Measurements from ENCODE around the gene FGB. TPM values are rescaled to one million over a fixed set of nuclear protein-coding genes. Genes with fewer than 3 reads are reported as not detected.

FGB gene
- total RNA-seq, 1 experiment from 2014 or later, result not detected

GRCh38 chr4:154559494-154560418, 3.1 kb upstream of the FGB start:
- Histone ChIP-seq H3K27me3 (replicated peaks; ENCODE audit: insufficient read depth, low read depth, low read length, poor library complexity) (no peaks in the 10 kb centered on the region), H3K4me1 (ENCODE audit: insufficient read depth, low read length, poor library complexity, severe bottlenecking) (no peaks in the 10 kb centered on the region), H3K36me3 (ENCODE audit: insufficient read depth, low read length, poor library complexity, severe bottlenecking) (no peaks in the 10 kb centered on the region), H3K4me3 (ENCODE audit: low read depth, low read length, poor library complexity, severe bottlenecking) (no peak overlapping the region), H3K27ac (ENCODE audit: low read depth, low read length, poor library complexity, severe bottlenecking) (no peak overlapping the region), H3K9me3 (ENCODE audit: low read depth, low read length, poor library complexity, severe bottlenecking) (no peaks in the 10 kb centered on the region)
- CTCF ChIA-PET, result interaction anchor here (0.5 to 2.5 kb wide), 5 partner anchors 59 to 66 kb away, joined by 3 to 38 read pairs (median 4); no protein-coding TSS in a partner anchor
- DNase-seq (ENCODE audit: low spot score), result peak; percentile 70
- intact Hi-C loops (cut with micrococcal nuclease; ENCODE audit: unreplicated experiment), result loop anchor here (1.0 to 5.0 kb wide), 3 partner anchors 63 to 813 kb away; no protein-coding TSS in a partner anchor
- POLR2A ChIA-PET (ENCODE audit: low non-redundant PET), result no interaction called here
- TF ChIP-seq, protein P1, sequence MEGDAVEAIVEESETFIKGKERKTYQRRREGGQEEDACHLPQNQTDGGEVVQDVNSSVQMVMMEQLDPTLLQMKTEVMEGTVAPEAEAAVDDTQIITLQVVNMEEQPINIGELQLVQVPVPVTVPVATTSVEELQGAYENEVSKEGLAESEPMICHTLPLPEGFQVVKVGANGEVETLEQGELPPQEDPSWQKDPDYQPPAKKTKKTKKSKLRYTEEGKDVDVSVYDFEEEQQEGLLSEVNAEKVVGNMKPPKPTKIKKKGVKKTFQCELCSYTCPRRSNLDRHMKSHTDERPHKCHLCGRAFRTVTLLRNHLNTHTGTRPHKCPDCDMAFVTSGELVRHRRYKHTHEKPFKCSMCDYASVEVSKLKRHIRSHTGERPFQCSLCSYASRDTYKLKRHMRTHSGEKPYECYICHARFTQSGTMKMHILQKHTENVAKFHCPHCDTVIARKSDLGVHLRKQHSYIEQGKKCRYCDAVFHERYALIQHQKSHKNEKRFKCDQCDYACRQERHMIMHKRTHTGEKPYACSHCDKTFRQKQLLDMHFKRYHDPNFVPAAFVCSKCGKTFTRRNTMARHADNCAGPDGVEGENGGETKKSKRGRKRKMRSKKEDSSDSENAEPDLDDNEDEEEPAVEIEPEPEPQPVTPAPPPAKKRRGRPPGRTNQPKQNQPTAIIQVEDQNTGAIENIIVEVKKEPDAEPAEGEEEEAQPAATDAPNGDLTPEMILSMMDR (conservative IDR thresholded peaks at IDR 0.05; ENCODE audit: low read depth, low read length), result peak; percentile 68
- TF ChIP-seq EZH2 (IDR thresholded peaks at IDR 0.05; ENCODE audit: borderline replicate concordance, low read depth, low read length, poor library complexity, severe bottlenecking), result no peak
- no TSS peak for BruUV-seq (replicated peaks)

GRCh38 chr4:154560419-154560801, 2.4 kb upstream of the FGB start:
- intact Hi-C loops (cut with micrococcal nuclease; ENCODE audit: unreplicated experiment), result no loop called here

GRCh38 chr4:154560824-154561231, 2.0 kb upstream of the FGB start:
- H3K9me3 ChIP-seq (ENCODE audit: low read depth, low read length, poor library complexity, severe bottlenecking), result no peaks in the 10 kb centered on the region
- H3K4me1 ChIP-seq (ENCODE audit: insufficient read depth, low read length, poor library complexity, severe bottlenecking), result no peaks in the 10 kb centered on the region
- no peak overlapping the region for H3K27ac ChIP-seq (ENCODE audit: low read depth, low read length, poor library complexity, severe bottlenecking)
- TF ChIP-seq, protein P1 (conservative IDR thresholded peaks at IDR 0.05; ENCODE audit: low read depth, low read length), result no peak
- no peak for TF ChIP-seq EZH2 (IDR thresholded peaks at IDR 0.05; ENCODE audit: borderline replicate concordance, low read depth, low read length, poor library complexity, severe bottlenecking)
- ChIA-PET POLR2A (ENCODE audit: low non-redundant PET) (no interaction called here), CTCF (no interaction called here)
- intact Hi-C loops (cut with micrococcal nuclease; ENCODE audit: unreplicated experiment), result no loop called here
- no peak for DNase-seq (ENCODE audit: low spot score)
- H3K27me3 ChIP-seq (replicated peaks; ENCODE audit: insufficient read depth, low read depth, low read length, poor library complexity), result no peaks in the 10 kb centered on the region
- BruUV-seq (replicated peaks), result no TSS peak
- no peaks in the 10 kb centered on the region for H3K36me3 ChIP-seq (ENCODE audit: insufficient read depth, low read length, poor library complexity, severe bottlenecking)
- no peak overlapping the region for H3K4me3 ChIP-seq (ENCODE audit: low read depth, low read length, poor library complexity, severe bottlenecking)

More at GRCh38 chr4:154560419-154560801, 2.4 kb upstream of the FGB start:
- ChIA-PET POLR2A (ENCODE audit: low non-redundant PET) (no interaction called here), CTCF (interaction anchor here (2.5 kb wide), 1 partner anchor 58 kb away, joined by 38 read pairs; no protein-coding TSS in a partner anchor)
- no peaks in the 10 kb centered on the region for H3K27me3 ChIP-seq (replicated peaks; ENCODE audit: insufficient read depth, low read depth, low read length, poor library complexity)
- H3K27ac ChIP-seq (ENCODE audit: low read depth, low read length, poor library complexity, severe bottlenecking), result no peak overlapping the region
- H3K4me1 ChIP-seq (ENCODE audit: insufficient read depth, low read length, poor library complexity, severe bottlenecking), result no peaks in the 10 kb centered on the region
- no TSS peak for BruUV-seq (replicated peaks)
- H3K36me3 ChIP-seq (ENCODE audit: insufficient read depth, low read length, poor library complexity, severe bottlenecking), result no peaks in the 10 kb centered on the region
- no peak overlapping the region for H3K4me3 ChIP-seq (ENCODE audit: low read depth, low read length, poor library complexity, severe bottlenecking)
- TF ChIP-seq EZH2 (IDR thresholded peaks at IDR 0.05; ENCODE audit: borderline replicate concordance, low read depth, low read length, poor library complexity, severe bottlenecking), result no peak
- TF ChIP-seq, protein P1 (conservative IDR thresholded peaks at IDR 0.05; ENCODE audit: low read depth, low read length), result no peak
- DNase-seq (ENCODE audit: low spot score), result no peak
- no peaks in the 10 kb centered on the region for H3K9me3 ChIP-seq (ENCODE audit: low read depth, low read length, poor library complexity, severe bottlenecking)
